ENCODE data around the gene FRMPD1. TPM values are rescaled to one million over a fixed set of nuclear protein-coding genes. Genes with fewer than 3 reads are reported as not detected.

Gene FRMPD1
- total RNA-seq, 4 donors from 2014 or later, result 0.04 to 0.18 TPM; not detected in 2

GRCh38 chr9:37700131-37700530 lies 49.4 kb downstream of the FRMPD1 start:
- Histone ChIP-seq H3K4me1 (no peaks in the 10 kb centered on the region), H3K27me3 (peaks cover 0 to 7% (median 0%) of the 10 kb centered on the region in 4 donors), H3K36me3 (no peaks in the 10 kb centered on the region), H3K9me3 (no peaks in the 10 kb centered on the region), H3K27ac (no peak overlapping the region), H3K4me3 (no peak overlapping the region)
- TF ChIP-seq, protein P1, sequence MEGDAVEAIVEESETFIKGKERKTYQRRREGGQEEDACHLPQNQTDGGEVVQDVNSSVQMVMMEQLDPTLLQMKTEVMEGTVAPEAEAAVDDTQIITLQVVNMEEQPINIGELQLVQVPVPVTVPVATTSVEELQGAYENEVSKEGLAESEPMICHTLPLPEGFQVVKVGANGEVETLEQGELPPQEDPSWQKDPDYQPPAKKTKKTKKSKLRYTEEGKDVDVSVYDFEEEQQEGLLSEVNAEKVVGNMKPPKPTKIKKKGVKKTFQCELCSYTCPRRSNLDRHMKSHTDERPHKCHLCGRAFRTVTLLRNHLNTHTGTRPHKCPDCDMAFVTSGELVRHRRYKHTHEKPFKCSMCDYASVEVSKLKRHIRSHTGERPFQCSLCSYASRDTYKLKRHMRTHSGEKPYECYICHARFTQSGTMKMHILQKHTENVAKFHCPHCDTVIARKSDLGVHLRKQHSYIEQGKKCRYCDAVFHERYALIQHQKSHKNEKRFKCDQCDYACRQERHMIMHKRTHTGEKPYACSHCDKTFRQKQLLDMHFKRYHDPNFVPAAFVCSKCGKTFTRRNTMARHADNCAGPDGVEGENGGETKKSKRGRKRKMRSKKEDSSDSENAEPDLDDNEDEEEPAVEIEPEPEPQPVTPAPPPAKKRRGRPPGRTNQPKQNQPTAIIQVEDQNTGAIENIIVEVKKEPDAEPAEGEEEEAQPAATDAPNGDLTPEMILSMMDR (IDR thresholded peaks at IDR 0.05), result no peak
- TF ChIP-seq POLR2A (IDR thresholded peaks at IDR 0.05), result no peak
- DNase-seq, result no peak
- WGBS, 2 donors, result 24 to 33% methylated on average over 3 of the region's 3 CpGs
- intact Hi-C loops (cut with DNase I), result no loop called here

- Histone ChIP-seq H3K36me3 (no peaks in the 10 kb centered on the region), H3K9me3 (no peaks in the 10 kb centered on the region), H3K27me3 (no peaks in the 10 kb centered on the region), H3K4me3 (no peak overlapping the region), H3K27ac (no peak overlapping the region), H3K4me1 (no peaks in the 10 kb centered on the region)
- intact Hi-C loops (cut with DNase I), result no loop called here
- DNase-seq, result no peak
- no peak for TF ChIP-seq POLR2A (IDR thresholded peaks at IDR 0.05)
- TF ChIP-seq, protein P1 (IDR thresholded peaks at IDR 0.05), result no peak
- WGBS, 2 donors, result 66 to 76% methylated on average over 3 of the region's 3 CpGs
Observed at GRCh38 chr9:37700900-37701299, 50.1 kb downstream of the FRMPD1 start.

- intact Hi-C loops (cut with DNase I), result no loop called here
- H3K4me1 ChIP-seq, result no peaks in the 10 kb centered on the region
- DNase-seq, result no peak
- 57 to 62% methylated on average over 3 of the region's 3 CpGs for WGBS, 2 donors
- H3K27ac ChIP-seq, result no peak overlapping the region
- no peaks in the 10 kb centered on the region for H3K9me3 ChIP-seq
- H3K4me3 ChIP-seq, result no peak overlapping the region
- no peak for TF ChIP-seq POLR2A (IDR thresholded peaks at IDR 0.05)
- TF ChIP-seq, protein P1 (IDR thresholded peaks at IDR 0.05), result no peak
- no peaks in the 10 kb centered on the region for H3K36me3 ChIP-seq
- H3K27me3 ChIP-seq, result peaks cover 0 to 18% (median 0%) of the 10 kb centered on the region in 4 donors
Observed at GRCh38 chr9:37705787-37706186, 55.0 kb downstream of the FRMPD1 start.

DNA sequence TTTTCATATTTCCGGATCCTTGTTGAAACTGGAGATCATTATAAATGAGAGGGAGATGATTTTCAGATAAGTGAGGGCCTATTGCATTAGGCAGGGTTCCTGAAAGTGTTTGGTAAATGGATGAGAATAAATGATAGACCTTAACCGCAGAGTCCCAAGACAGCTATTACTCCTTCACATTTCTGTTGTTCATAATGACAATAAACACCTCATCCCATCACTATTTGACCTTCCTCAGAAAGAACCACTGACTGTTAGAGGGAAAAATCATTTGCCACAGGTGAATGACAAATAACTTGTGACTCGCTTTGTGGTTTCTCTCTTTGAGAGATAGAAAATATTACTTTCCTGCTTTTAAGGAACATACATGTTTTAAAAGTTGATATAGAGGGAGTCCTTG lies 55.5 kb downstream of the FRMPD1 start:
- H3K4me3 ChIP-seq, result no peak overlapping the region
- intact Hi-C loops (cut with DNase I), result no loop called here
- WGBS, 2 donors, result 75 to 82% methylated on average over 3 of the region's 3 CpGs
- no peak for DNase-seq
- H3K27me3 ChIP-seq, result peaks cover 0 to 18% (median 0%) of the 10 kb centered on the region in 4 donors
- H3K9me3 ChIP-seq, result no peaks in the 10 kb centered on the region
- H3K4me1 ChIP-seq, result no peaks in the 10 kb centered on the region
- H3K27ac ChIP-seq, result no peak overlapping the region
- TF ChIP-seq, protein P1 (IDR thresholded peaks at IDR 0.05), result no peak
- TF ChIP-seq POLR2A (IDR thresholded peaks at IDR 0.05), result no peak
- no peaks in the 10 kb centered on the region for H3K36me3 ChIP-seq

DNA sequence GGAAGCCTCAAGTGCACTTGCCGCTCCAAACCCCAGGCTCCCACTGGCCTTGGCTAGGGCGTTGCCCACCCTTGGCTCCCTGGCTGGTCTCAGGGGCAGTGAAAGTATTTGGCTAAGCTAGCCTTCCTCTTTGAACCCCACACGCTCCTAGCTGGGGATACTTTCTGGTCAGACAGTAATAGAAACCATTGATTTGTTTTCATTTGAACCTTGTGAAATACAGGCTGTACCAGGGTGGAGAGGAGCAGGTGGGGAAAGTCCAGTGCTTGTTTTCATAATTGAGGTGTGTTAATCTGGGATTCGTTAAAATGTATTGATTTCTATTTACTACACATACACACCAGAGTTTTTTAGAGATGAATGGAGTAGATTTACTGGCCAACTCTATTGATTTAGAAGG lies 57.0 kb downstream of the FRMPD1 start:
- Histone ChIP-seq H3K27me3 (peaks cover 0 to 18% (median 0%) of the 10 kb centered on the region in 4 donors), H3K9me3 (no peaks in the 10 kb centered on the region), H3K36me3 (no peaks in the 10 kb centered on the region), H3K4me1 (no peaks in the 10 kb centered on the region), H3K27ac (no peak overlapping the region), H3K4me3 (no peak overlapping the region)
- intact Hi-C loops (cut with DNase I), result no loop called here
- no peak for DNase-seq
- 79 to 80% methylated on average over 1 to 4 of the region's 4 CpGs for WGBS, 2 donors
- TF ChIP-seq, protein P1 (IDR thresholded peaks at IDR 0.05), result no peak
- no peak for TF ChIP-seq POLR2A (IDR thresholded peaks at IDR 0.05)
